ENCODE results near the gene THSD4.

Gene THSD4

DNA sequence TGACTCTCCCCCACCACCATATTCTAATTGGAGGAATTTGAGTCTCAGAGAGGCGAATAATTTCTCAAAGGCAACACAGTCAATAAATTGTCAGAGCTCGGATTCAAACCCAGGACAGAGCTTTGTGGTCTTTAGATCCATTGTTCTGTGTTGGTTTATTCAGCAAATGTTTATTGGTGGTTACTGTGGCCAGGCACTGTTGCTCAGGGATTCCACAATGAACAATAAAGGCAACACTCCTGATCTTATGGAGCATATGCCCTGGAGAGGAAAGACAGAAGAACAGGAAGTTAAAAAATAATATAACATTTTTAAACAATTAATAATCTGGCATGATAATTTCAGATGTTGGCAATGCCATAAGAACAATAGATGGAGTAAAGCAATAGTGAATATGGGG lies 403.4 kb downstream of the THSD4 start:
- no peaks in the 10 kb centered on the region for H3K27me3 ChIP-seq
- no peaks in the 10 kb centered on the region for H4K20me1 ChIP-seq
- no peak overlapping the region for H3K4me2 ChIP-seq
- H3K9me3 ChIP-seq (replicated peaks in 1 of 11), result no peaks in the 10 kb centered on the region
- no peak for TF ChIP-seq Cebpa-rat (IDR thresholded peaks at IDR 0.05)
- no peak overlapping the region for H3K4me3 ChIP-seq
- no peak overlapping the region for H3K27ac ChIP-seq
- H3K4me1 ChIP-seq, result no peaks in the 10 kb centered on the region
- H3K9ac ChIP-seq, result no peak overlapping the region
- H3K36me3 ChIP-seq, result no peaks in the 10 kb centered on the region

- no peaks in the 10 kb centered on the region for H4K20me1 ChIP-seq
- no peak for TF ChIP-seq Cebpa-rat (IDR thresholded peaks at IDR 0.05)
- no peaks in the 10 kb centered on the region for H3K9me3 ChIP-seq (replicated peaks in 1 of 11)
- H3K27ac ChIP-seq, result no peak overlapping the region
- H3K4me3 ChIP-seq, result no peak overlapping the region
- H3K9ac ChIP-seq, result no peak overlapping the region
- no peak overlapping the region for H3K4me2 ChIP-seq
- H3K36me3 ChIP-seq, result no peaks in the 10 kb centered on the region
- no peaks in the 10 kb centered on the region for H3K27me3 ChIP-seq
- no peaks in the 10 kb centered on the region for H3K4me1 ChIP-seq
Measured at GRCh38 chr15:71526060-71526820, 411.0 kb downstream of the THSD4 start.

DNA sequence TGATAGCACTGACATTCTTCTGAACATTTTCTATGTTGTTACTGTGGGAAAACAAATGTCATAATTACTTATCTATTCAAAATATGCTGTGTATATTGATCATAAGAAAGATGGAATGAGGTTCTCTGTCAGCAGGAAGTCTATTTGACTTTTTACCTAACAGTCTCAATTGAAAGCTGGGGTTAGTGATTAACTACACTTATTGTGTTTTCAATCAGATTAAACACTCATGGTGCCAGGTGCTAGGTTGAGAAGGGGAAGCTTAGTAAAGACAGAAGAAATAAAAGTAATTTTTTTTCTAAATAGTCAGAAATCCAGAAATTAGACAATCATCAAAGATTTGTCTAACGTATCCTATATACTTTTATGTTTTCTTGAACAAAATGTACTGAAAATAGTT lies 414.1 kb downstream of the THSD4 start:
- Histone ChIP-seq H3K4me2 (no peak overlapping the region), H3K9ac (no peak overlapping the region), H3K27ac (no peak overlapping the region), H3K9me3 (replicated peaks in 1 of 11) (peaks cover 0 to 14% (median 3%) of the 10 kb centered on the region in 11 experiments; a peak in 6 of 22 replicates), H3K27me3 (no peaks in the 10 kb centered on the region), H3K4me3 (no peak overlapping the region), H3K36me3 (no peaks in the 10 kb centered on the region), H4K20me1 (no peaks in the 10 kb centered on the region), H3K4me1 (no peaks in the 10 kb centered on the region)
- no peak for TF ChIP-seq Cebpa-rat (IDR thresholded peaks at IDR 0.05)

- TF ChIP-seq Cebpa-rat (IDR thresholded peaks at IDR 0.05), result no peak
- Histone ChIP-seq H3K27me3 (no peaks in the 10 kb centered on the region), H3K4me3 (no peak overlapping the region), H3K4me2 (no peak overlapping the region), H3K9ac (no peak overlapping the region), H3K9me3 (replicated peaks in 1 of 11) (peaks cover 0 to 14% (median 3%) of the 10 kb centered on the region in 11 experiments; a peak in 6 of 22 replicates), H3K27ac (no peak overlapping the region), H4K20me1 (no peaks in the 10 kb centered on the region), H3K36me3 (no peaks in the 10 kb centered on the region), H3K4me1 (no peaks in the 10 kb centered on the region)
Measured at GRCh38 chr15:71530116-71530515, 414.8 kb downstream of the THSD4 start.

GRCh38 chr15:71532994-71533393 lies 417.7 kb downstream of the THSD4 start:
- H4K20me1 ChIP-seq, result no peaks in the 10 kb centered on the region
- TF ChIP-seq Cebpa-rat (IDR thresholded peaks at IDR 0.05), result no peak
- no peaks in the 10 kb centered on the region for H3K36me3 ChIP-seq
- H3K9ac ChIP-seq, result no peak overlapping the region
- no peaks in the 10 kb centered on the region for H3K27me3 ChIP-seq
- H3K27ac ChIP-seq, result no peak overlapping the region
- no peak overlapping the region for H3K4me2 ChIP-seq
- H3K4me1 ChIP-seq, result no peaks in the 10 kb centered on the region
- H3K4me3 ChIP-seq, result no peak overlapping the region
- H3K9me3 ChIP-seq (replicated peaks in 1 of 11), result peaks cover 0 to 14% (median 3%) of the 10 kb centered on the region in 11 experiments; a peak in 6 of 22 replicates

- Histone ChIP-seq H3K27ac (no peak overlapping the region), H4K20me1 (no peaks in the 10 kb centered on the region), H3K4me2 (no peak overlapping the region)
Measured at GRCh38 chr15:71538181-71538580, 422.9 kb downstream of the THSD4 start.

DNA sequence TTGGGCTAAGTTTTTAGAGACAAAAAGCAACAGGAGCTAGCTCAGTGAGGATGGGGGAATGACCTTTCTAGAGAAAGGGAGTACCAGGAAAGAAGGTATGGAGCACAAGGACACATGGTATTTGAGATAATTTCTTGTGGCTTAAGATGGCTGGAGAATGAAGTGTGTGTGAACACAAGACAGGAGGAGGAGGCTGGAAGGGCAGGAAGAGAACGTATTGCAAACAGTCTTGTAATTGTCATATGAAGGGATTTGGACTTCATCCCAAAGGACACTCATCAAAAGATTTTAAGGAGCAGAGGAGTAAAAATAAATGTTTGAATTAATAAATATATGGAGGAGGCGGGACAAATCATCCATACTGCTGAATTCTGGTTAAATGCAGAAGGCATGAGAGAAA lies 426.5 kb downstream of the THSD4 start:
- Histone ChIP-seq H3K4me3 (no peak overlapping the region), H3K9me3 (replicated peaks in 1 of 11) (no peaks in the 10 kb centered on the region), H3K9ac (no peak overlapping the region), H3K4me2 (no peak overlapping the region), H3K36me3 (no peaks in the 10 kb centered on the region), H3K27ac (no peak overlapping the region), H3K4me1 (no peaks in the 10 kb centered on the region), H4K20me1 (no peaks in the 10 kb centered on the region), H3K27me3 (no peaks in the 10 kb centered on the region)
- no peak for TF ChIP-seq Cebpa-rat (IDR thresholded peaks at IDR 0.05)

More at GRCh38 chr15:71538181-71538580, 422.9 kb downstream of the THSD4 start:
- TF ChIP-seq Cebpa-rat (IDR thresholded peaks at IDR 0.05), result no peak
- Histone ChIP-seq H3K9me3 (replicated peaks in 1 of 11) (peaks cover 0 to 10% (median 0%) of the 10 kb centered on the region in 11 experiments; a peak in 5 of 22 replicates), H3K4me3 (no peak overlapping the region), H3K36me3 (no peaks in the 10 kb centered on the region), H3K9ac (no peak overlapping the region), H3K27me3 (no peaks in the 10 kb centered on the region), H3K4me1 (no peaks in the 10 kb centered on the region)

GRCh38 chr15:71542836-71543235 lies 427.6 kb downstream of the THSD4 start:
- H3K4me1 ChIP-seq, result no peaks in the 10 kb centered on the region
- no peaks in the 10 kb centered on the region for H3K36me3 ChIP-seq
- H4K20me1 ChIP-seq, result no peaks in the 10 kb centered on the region
- TF ChIP-seq Cebpa-rat (IDR thresholded peaks at IDR 0.05), result no peak
- H3K9ac ChIP-seq, result no peak overlapping the region
- no peak overlapping the region for H3K4me3 ChIP-seq
- no peak overlapping the region for H3K4me2 ChIP-seq
- no peaks in the 10 kb centered on the region for H3K27me3 ChIP-seq
- no peak overlapping the region for H3K27ac ChIP-seq
- H3K9me3 ChIP-seq (replicated peaks in 1 of 11), result no peaks in the 10 kb centered on the region

- Histone ChIP-seq H3K27ac (no peak overlapping the region), H4K20me1 (no peaks in the 10 kb centered on the region), H3K36me3 (no peaks in the 10 kb centered on the region), H3K4me1 (no peaks in the 10 kb centered on the region), H3K9ac (no peak overlapping the region), H3K4me3 (no peak overlapping the region), H3K9me3 (replicated peaks in 1 of 11) (no peaks in the 10 kb centered on the region), H3K27me3 (no peaks in the 10 kb centered on the region), H3K4me2 (no peak overlapping the region)
- TF ChIP-seq Cebpa-rat (IDR thresholded peaks at IDR 0.05), result no peak
Measured at GRCh38 chr15:71543413-71543812, 428.1 kb downstream of the THSD4 start.

GRCh38 chr15:71545223-71545760 lies 430.0 kb downstream of the THSD4 start:
- Histone ChIP-seq H3K27ac (no peak overlapping the region), H3K27me3 (no peaks in the 10 kb centered on the region), H4K20me1 (no peaks in the 10 kb centered on the region), H3K4me2 (no peak overlapping the region), H3K9ac (no peak overlapping the region), H3K36me3 (no peaks in the 10 kb centered on the region), H3K4me1 (peaks cover 0 to 5% (median 0%) of the 10 kb centered on the region in 10 experiments; a peak in 1 of 20 replicates), H3K4me3 (no peak overlapping the region), H3K9me3 (replicated peaks in 1 of 11) (no peaks in the 10 kb centered on the region)
- TF ChIP-seq Cebpa-rat (IDR thresholded peaks at IDR 0.05), result no peak
